ENCODE data around the gene TBC1D7.

GRCh38 chr6:13283331-13283730 lies 45.0 kb downstream of the TBC1D7 start:
- TF ChIP-seq TAF1 (IDR thresholded peaks at IDR 0.05; ENCODE audit: borderline replicate concordance, low read depth, low read length), result no peak
- TF ChIP-seq NFIC (IDR thresholded peaks at IDR 0.05; ENCODE audit: borderline replicate concordance), result no peak
- TF ChIP-seq, protein P1, sequence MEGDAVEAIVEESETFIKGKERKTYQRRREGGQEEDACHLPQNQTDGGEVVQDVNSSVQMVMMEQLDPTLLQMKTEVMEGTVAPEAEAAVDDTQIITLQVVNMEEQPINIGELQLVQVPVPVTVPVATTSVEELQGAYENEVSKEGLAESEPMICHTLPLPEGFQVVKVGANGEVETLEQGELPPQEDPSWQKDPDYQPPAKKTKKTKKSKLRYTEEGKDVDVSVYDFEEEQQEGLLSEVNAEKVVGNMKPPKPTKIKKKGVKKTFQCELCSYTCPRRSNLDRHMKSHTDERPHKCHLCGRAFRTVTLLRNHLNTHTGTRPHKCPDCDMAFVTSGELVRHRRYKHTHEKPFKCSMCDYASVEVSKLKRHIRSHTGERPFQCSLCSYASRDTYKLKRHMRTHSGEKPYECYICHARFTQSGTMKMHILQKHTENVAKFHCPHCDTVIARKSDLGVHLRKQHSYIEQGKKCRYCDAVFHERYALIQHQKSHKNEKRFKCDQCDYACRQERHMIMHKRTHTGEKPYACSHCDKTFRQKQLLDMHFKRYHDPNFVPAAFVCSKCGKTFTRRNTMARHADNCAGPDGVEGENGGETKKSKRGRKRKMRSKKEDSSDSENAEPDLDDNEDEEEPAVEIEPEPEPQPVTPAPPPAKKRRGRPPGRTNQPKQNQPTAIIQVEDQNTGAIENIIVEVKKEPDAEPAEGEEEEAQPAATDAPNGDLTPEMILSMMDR (IDR thresholded peaks at IDR 0.05), result no peak
- TF ChIP-seq USF2 (IDR thresholded peaks at IDR 0.05; ENCODE audit: borderline replicate concordance, low read depth, low read length), result no peak
- no peak for TF ChIP-seq RCOR1 (IDR thresholded peaks at IDR 0.05; ENCODE audit: low read length)
- no peak for TF ChIP-seq USF1 (IDR thresholded peaks at IDR 0.05; ENCODE audit: borderline replicate concordance, low read depth)
- no peak for TF ChIP-seq EZH2phosphoT487 (IDR thresholded peaks at IDR 0.05; ENCODE audit: borderline replicate concordance, low read depth)
- no peak for TF ChIP-seq JUND (IDR thresholded peaks at IDR 0.05)
- TF ChIP-seq RAD21 (IDR thresholded peaks at IDR 0.05; ENCODE audit: low read length), result no peak
- TF ChIP-seq EP300 (IDR thresholded peaks at IDR 0.05; ENCODE audit: borderline replicate concordance in 1 of 2, low read depth in 1 of 2, low read length in 1 of 2), result no peak
- TF ChIP-seq RFX5 (IDR thresholded peaks at IDR 0.05; ENCODE audit: low read length), result no peak
- TF ChIP-seq ELF1 (IDR thresholded peaks at IDR 0.05), result no peak

Data from SK-N-SH (cell line).